Caki2 (cell line): ENCODE measurements around the gene PRKAA1. TPM values are rescaled to one million over a fixed set of nuclear protein-coding genes. Genes with fewer than 3 reads are reported as not detected.
"Not testable (repeated sequence)": the region's sequence is repeated elsewhere in the genome, so short reads cannot be mapped to it uniquely, and the experiment has no call there.

Source experiments
- DNase-seq: peaks from one replicate; pipeline ENCODE4 v3.0.0-alpha.2; 2015; ENCODE audit warnings: low read depth
- in situ Hi-C: cut with HindIII; loops from 2 replicates; pipeline ENCODE4 v1.10.0; 2016; ENCODE audit warnings: low sequenced_read_pairs, low pct_unique_long_range_greater_than_20kb, mixed read lengths
- total RNA-seq: library from RNA; depleted of rRNA; stranded (reverse); fragments of >200 nt; shearing (Covaris generic); gene quantifications from 2 replicates; pipeline ENCODE4 v1.2.3, GENCODE V29; 2014; ENCODE audit warnings: low replicate concordance

Gene PRKAA1
- total RNA-seq, 1 experiment from 2014 or later: 83.2 TPM

DNA sequence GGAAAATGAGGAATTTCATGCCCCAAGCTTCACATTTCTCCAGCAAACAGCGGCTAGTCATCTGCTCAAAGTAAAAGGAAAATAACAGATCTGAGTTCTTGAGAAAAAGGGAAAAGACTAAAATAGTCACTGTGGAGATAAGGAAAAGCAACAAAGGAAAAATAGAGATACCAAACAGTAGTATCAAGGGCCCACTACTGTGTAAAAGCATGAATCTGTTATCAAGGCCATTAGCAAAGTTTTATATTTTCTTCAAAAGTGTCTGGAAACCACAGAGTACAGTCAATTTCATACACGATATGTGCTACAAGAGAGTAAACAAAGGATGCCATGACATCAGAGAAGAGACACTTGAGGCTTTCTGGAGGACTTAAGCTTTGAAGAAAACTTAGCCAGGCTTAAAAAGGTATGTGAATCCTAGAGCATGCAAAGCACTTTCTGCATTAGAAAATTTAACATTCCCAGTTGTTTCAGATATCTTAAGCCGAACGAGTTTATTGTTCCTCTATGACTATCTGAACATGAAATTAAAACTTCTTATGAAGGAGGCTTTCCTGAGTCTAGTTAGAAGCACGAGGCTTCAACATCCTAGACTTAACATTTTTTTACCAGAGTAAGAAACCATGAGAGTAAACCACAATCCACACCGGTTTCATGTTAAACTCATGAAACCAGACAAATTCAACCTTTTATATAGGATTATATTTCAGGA lies 43.6 kb downstream of the PRKAA1 start:
- no peak for DNase-seq
- in situ Hi-C loops: no loop called here

DNA sequence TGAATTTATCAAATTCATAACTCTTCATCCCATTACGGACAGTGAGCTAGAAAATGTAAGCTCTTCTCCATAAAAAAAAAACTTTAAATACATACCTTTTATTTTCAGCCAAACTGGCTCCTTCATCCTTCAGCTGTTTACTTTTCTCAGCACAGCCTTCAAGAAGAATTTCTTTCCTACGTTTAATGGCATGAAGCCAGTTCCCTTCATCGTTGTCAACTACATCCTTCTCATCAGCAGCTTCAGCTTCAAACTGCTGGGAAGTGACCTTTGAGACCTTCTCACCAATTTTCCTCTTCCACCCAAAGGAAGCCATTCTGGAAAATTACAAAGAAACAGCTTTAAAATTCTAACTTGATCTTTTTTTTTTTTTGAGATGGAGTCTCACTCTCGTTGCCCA lies 51.5 kb downstream of the PRKAA1 start:
- no peak for DNase-seq
- in situ Hi-C loops: no loop called here

DNA sequence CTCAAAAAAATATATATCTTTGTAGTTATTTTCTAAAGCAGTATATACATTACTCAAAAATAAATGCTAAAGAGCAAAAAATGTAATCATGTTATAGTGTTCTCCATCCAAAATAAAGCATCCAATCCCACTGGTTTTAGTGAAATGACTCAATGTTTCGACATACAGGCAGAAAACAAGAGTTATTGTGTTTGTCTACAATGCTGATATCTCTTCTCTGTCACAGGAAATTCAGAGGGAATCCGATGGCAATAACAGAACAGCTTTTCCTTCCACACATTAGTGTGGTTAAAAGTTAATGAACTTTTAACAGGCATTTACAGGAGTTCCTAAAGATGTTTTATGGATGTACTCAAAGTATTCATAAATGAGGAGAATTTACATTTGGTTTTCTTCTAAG lies 54.4 kb downstream of the PRKAA1 start:
- DNase-seq: no peak
- in situ Hi-C loops: no loop called here

DNA sequence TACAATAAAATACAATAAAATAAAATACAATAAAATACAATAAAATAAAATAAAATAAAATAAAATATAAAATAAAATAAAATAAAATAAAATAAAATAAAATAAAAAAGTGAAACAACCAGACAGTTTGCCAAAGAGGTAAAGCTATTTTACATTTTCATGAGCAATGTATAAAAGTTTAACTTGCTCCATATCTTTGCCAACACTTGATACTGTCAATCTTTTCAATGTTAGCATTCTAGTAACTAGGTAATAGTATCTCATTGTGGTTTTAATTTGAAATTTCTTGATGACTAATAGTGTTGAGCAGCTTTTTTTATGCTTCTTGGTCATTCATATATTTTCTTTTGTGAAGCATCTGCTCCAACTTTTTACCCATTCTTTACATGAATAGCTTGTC lies 59.7 kb downstream of the PRKAA1 start:
- in situ Hi-C loops: no loop called here
- no peak for DNase-seq

DNA sequence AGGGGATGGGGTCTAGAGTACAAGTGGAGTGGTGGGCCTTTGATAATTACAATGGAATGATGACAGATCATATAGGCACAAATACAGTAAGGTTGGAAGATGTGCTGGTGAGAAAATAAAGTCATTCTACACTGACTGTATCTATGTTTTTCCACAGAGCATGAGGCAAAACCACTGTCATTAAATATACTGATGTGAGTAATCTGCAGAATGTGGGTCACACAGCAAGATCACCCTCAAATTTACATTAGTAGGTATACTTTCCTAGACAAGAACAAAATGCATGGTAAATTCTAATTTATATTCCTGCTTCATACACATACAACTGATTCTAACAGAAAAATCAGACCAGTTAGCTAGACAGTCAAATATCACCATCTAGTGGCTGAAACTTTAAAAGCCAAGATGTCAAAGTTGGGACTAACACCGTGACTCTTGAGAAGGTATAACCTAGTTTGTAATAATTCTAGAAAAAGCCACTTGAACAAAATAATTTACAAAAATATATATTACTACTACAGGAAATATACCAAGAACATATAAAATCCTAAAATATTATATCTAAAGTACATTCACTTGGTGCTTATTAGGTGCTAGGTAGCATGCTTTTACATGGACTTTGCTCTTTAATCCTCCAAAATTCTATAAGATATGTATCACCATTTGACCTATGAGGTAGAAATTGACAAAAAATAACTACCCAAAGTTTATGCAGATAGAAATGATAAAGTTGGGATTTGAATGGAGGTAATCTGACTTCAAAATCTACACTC lies 61.9 kb downstream of the PRKAA1 start:
- peak; percentile 54 for DNase-seq
- in situ Hi-C loops: no loop called here

DNA sequence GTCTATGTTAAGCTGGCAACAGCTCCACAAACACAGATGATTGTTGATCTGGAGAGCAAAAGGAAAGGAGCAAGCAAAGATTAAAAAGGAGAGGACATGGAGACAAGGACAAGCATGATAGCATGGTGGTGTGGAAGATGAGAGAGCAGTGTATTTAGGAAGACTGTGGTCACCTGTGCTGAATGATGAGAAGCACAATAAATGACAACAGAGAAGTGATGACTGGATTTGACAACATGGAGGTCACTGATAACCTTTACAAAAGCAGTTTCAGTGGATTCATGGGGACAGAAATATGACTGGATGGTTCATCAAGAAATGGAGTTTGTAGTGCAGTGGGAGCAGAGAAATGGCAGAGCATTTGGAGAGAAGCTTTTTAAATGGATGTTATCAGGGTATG lies 62.6 kb downstream of the PRKAA1 start:
- in situ Hi-C loops: no loop called here
- no peak for DNase-seq

DNA sequence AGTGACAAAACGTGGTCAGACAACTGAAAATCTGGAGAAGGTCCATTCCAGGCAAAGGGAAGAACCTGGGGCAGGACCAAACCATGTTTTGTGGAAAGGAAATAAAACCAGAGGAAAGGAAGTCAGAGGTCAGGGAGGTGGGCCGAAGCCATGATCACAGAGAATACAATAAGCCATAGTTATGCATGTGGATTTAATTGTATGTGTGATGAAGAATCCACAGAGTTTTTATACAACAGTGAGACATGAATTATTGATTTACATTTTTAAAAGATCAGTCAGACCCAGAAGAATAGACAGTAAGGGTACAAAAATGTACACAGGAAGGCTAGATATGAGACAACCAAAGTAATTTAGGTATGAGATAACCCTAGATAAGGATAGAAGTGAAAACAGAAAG lies 63.2 kb downstream of the PRKAA1 start:
- no peak for DNase-seq
- in situ Hi-C loops: no loop called here

DNA sequence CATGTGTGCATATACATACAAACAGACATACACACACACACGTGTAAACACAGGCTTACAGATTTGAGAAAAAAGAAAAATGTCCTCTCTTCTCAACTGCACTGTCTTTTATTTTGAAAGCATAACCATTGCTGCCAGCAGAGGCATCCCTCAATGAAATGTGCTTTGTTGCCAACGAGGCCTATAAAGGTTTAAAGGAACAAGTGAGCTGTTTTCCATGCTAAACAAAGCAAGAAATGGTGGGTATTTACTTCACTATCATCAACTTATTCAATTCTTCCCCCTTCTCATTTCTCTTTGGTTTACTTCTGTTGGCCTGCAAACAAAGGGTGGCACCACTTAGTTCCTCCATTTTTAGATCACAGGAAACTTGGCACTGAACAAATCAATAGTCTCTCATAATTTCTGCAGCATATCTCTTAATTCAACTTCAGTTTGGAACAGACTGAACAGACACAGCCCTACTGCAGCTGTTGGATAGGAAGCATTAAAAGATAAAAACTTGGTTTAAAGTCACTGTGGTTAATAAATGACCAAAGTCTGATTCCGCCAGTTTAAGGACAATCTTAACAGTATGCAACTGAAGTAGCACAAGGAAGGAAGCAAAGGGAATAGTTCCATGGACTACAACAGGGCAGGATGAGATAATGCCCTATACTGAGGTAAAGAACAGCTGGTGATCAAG lies 64.2 kb downstream of the PRKAA1 start:
- in situ Hi-C loops: no loop called here
- no peak for DNase-seq

DNA sequence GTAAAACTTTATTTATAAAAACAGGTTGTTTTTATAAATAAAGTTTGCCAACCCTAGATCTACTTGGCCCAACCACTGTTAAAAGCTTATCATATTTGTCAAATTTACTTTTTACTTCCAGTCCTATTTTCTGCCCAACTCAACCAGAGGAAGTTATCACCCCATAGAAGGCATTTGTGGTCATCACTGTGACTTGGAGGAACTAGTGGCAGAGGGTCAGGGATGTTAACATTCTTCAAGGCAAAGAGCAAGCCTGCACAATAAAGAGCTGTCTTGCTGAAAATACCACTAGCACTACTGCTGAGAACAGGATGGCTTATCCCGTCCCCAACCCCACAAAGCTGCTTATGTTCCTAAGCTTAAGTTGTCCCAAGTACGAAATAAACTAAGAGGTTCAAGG lies 64.7 kb downstream of the PRKAA1 start:
- in situ Hi-C loops: no loop called here

DNA sequence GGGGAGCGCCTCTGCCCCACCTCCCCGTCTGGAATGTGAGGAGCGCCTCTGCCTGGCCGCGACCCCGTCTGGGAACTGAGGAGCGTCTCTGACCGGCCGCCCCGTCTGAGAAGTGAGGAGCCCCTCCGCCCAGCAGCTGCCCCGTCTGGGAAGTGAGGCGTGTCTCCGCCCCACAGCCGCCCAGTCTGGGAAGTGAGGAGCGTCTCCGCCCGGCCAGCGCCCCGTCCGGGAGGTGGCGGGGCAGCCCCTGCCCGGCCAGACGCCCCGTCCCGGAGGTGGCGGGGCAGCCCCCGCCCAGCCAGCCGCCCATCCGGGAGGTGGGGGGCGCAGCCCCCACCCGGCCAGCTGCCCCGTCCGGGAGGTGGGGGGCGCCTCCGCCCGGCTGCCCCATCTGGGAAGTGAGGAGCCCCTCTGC lies 75.7 kb downstream of the PRKAA1 start:
- in situ Hi-C loops, DNase-seq: not testable (repeated sequence)

More for the DNA sequence above, 64.7 kb downstream of the PRKAA1 start:
- DNase-seq: no peak

DNA sequence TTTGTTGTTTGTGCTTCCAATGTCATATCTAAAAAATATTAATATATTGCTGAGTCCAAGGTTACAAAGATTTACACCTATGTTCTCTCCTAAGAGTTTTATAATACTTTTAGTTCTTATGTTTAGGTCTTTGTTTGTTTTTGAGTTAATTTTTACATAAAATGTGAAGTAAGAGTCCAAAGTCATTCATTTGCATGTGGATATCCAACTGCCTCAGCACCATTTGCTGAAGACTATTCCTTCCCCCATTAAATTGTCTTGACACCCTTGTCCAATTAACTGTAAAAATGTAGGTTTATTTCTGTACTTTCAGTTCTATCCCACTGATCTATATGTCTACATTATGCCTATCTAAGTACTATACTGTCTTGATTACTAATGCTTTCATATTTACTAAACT lies 78.1 kb downstream of the PRKAA1 start:
- DNase-seq: no peak
- in situ Hi-C loops: no loop called here

DNA sequence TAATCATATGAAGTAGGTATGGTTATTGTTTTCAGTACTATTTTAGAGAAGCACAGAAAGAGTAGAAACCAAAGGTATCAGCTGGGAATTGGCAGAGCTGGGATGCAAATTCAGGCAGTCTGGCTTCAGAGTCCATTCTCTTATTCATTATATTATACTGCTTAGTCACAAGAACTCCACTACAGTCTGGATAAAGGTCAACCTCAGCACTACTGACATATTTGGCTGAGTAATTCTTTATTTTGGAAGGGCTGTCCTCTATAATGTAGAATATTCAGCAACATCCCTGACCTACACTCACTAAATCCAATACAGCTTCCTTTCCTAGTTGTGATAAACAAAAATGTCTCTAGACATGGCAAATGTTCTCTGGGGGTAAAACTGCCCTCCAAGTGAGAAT lies 80.9 kb downstream of the PRKAA1 start:
- no peak for DNase-seq
- in situ Hi-C loops: no loop called here

DNA sequence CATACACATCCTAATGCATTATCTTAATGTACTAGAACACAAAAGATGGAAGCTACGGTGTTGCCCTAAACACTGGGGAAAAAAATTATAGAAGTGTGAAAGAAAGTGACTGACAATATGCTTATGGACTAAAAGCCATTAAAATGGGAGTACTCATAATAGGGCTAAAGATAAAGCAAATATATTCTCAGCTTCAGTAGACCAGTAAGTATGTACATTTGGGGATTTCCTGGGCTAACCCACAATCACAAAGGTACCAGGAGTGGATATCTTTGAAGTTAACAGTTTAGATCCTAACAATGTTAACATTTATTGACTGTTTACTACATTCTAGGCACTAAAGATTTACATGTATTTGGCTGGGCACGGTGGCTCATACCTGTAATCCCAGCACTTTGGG lies 81.6 kb downstream of the PRKAA1 start:
- no peak for DNase-seq
- in situ Hi-C loops: no loop called here

DNA sequence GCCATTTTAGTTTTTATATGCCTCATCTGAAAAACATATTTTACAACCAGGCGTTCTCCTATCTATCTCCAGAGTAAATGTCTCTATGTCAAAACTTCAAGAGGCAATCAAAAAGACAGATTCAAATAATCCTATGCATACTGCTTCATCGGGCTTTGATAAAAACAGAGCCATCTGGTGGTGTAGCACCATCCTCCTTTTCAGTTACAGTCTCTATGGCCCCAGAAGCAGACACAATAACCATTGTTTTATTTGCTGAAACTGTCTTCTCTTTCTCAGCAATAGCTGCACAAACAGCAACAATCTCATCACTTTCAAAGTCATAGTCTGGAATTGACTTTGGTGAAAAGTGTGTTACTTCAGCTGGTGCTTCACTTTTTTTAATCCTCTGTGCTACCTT lies 82.2 kb downstream of the PRKAA1 start:
- in situ Hi-C loops: no loop called here
- DNase-seq: no peak

DNA sequence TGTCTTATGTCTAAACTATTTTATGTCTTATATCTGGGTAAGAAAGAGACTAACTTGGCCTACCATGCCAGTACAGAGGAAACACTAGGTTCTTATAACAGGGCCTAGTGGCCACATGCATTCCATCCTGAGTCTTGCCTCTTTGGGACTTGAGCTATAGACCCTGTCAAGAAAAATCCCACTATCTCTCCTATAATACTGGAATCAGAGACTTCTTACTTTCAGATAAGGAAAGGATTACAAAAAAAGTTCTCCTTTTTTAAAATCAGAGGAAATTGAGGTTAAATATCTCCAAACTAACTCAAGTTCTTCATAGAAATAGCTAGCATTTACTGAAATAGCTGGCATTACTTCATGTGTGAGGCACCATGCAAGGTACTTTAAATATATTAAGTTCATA lies 84.2 kb downstream of the PRKAA1 start:
- in situ Hi-C loops: no loop called here
- DNase-seq: no peak

DNA sequence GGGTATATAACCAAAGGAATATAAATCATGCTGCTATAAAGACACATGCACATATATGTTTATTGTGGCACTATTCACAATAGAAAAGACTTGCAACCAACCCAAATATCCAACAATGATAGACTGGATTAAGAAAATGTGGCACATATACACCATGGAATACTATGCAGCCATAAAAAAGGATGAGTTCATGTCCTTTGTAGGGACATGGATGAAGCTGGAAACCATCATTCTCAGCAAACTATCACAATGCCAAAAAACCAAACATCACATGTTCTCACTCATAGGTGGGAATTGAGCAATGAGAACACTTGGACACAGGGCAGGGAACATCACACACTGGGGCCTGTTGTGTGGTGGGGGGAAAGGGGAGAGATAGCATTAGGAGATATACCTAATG lies 87.6 kb downstream of the PRKAA1 start:
- DNase-seq, in situ Hi-C loops: not testable (repeated sequence)
